LHCN-M2 (cell line): ENCODE results near the gene TSHZ2. TPM values are rescaled to one million over a fixed set of nuclear protein-coding genes. Genes with fewer than 3 reads are reported as not detected.

Experiments used
- DNase-seq: peaks from one replicate; pipeline ENCODE4 v3.0.0-alpha.2; 2012; ENCODE audit warnings: low read depth
- total RNA-seq: library from RNA; depleted of rRNA; stranded (reverse); fragments of >200 nt; gene quantifications from 2 replicates; pipeline ENCODE4 v1.2.3, GENCODE V29; 2014

Gene TSHZ2
- total RNA-seq, 1 experiment from 2014 or later, result not detected

DNA sequence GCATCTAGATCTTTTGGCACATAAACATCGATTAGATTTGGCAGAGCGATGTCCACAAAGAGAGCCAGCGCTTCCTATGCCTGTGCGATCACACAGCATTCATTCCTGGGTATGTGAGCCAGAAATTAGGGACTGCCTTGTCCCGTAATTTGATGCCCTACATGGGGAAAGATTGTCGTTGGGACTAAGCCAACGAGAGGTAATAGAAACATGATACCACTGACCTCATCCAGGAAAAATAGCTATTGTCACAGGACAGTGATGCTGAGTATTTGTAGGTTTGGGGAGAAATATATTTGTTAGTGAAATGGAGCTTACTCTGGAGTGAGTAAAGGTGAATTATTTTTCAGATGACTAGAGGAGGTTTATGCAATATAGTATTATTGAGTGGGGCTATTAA lies 154.0 kb downstream of the TSHZ2 start:
- DNase-seq, result no peak

DNA sequence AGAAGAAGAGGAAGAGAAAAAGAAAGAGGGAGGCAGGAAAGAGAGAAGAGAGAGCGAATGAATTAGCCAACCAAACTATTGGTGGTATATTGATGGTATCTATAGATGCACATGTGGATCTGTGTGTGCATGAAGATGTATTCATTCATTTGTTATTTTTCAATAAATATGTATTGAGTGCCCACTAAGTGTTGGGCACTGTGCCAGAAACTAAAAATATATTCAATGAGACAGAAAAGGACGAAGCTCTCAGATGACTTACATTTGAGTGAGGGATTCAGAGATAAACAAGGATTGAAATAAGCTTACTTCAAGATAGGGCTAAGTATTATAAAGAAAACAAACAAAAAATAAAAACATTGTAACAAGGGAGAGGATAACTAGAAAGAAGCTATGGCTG lies 154.9 kb downstream of the TSHZ2 start:
- no peak for DNase-seq

GRCh38 chr20:53128004-53128403 lies 155.8 kb downstream of the TSHZ2 start:
- DNase-seq, result no peak

GRCh38 chr20:53129563-53129962 lies 157.4 kb downstream of the TSHZ2 start:
- DNase-seq, result no peak

DNA sequence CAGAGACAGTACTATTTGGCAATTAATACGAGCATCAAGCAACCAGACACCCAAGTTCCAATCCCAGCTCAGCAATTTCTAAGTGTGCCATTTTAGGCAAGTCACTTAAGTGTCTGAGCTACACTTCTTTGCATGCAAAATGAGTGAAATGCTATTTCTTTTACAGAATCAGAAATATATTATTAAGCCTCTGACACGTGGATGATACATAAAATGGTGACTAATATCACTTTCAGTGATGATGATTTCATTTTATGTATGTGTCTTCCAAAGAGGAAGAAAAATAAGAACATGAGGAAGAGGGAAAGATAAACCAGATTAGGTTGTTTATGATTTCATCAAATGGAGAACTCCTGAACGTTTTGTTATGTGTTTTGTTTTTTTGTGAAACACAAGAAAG lies 158.6 kb downstream of the TSHZ2 start:
- DNase-seq, result no peak

DNA sequence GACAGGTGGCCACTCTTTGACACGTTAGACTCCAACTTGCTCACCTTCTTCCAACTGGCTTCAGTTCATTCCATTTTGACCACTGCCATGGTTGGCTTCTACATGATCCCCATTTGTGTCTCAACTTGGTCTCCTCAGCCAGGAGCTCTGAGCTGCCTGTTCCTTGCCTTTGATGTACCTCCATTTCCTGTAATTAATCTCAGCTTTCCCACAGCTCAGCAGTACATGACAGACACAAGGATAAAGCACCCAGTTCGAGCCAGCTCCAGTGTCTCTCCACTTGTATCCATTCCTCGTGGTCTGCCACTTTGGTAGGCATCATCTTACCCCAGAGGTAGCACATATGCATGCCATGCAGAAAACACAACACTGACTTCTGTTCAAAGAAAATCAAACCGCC lies 161.0 kb downstream of the TSHZ2 start:
- no peak for DNase-seq

GRCh38 chr20:53133628-53134027 lies 161.5 kb downstream of the TSHZ2 start:
- no peak for DNase-seq

GRCh38 chr20:53136473-53136872 lies 164.3 kb downstream of the TSHZ2 start:
- no peak for DNase-seq

- DNase-seq, result no peak
These were observed 166.5 kb downstream of the TSHZ2 start for GRCh38 chr20:53138454-53139262.

GRCh38 chr20:53141201-53142050 lies 169.3 kb downstream of the TSHZ2 start:
- no peak for DNase-seq

DNA sequence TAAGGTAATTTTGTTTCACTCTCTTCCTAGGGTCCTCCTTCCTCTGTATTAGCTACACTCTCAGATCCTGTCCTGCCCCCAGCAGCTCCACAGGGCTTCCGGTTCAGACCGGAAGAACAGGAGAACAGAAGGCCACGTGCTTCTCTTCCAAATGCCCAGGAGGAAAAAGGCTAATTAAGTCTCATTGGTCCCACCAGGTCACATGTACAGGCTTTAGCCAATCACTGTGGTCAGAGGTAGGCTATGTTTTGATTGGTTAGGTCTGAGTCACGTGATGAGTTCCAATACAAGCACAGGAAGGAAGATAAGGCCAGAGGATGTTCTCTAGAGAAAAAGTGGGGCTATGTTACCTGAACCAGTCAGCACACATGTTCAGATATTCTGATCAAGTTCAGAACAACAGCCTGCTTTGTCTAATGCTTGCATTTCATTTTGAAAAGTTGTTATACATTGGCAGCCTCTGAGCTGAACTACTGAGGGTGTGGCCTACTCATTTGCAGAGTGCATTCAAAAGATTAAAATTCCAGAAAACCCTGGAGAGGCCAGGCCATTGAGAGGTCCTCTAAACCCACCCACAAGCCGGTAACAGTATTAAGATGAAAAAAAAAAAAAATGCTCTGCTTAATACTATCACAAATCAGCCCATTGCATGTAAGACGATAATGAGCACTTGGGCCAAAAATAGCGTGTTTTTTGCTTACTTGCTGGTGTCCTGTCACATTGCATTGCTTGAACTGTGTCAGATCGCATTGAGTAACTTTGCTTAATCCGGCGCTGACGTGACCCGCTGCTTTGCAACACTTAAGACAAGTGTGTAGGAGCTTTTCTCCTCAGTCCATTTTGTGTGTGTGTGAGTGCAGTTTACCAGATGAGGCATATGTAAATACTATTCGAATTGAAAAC lies 170.3 kb downstream of the TSHZ2 start:
- no peak for DNase-seq

DNA sequence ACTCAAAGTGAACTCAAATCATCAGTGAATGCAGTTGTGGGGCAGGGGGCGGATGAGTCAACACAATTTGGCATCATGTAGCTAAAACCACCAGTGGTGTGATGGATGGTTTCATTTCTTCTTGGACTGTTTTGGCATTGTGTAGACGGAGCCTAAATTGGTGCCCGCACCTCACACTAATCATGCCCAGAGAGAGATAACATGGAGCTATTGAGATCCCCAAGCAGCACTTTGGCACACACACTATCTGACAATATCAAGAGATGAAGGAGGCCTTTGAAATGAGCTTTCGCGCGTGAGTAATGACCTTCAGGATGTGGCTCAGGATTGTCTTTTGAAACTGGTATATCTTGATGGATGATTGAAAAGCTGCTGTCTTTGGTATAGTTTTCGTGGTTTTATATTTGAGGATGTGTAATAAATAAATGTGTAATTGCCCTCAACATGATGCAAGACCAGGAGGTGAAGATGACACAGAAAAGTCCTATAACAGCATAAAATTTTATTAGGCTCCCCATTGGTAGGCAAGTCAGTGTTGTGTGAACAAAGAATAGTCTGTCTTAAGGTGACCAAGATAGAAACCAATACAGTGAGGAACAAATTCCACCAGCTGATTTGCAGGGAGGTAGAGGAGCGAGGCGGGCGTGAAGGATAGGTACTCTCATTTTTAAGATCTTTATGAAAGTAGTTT lies 174.2 kb downstream of the TSHZ2 start:
- DNase-seq, result no peak

DNA sequence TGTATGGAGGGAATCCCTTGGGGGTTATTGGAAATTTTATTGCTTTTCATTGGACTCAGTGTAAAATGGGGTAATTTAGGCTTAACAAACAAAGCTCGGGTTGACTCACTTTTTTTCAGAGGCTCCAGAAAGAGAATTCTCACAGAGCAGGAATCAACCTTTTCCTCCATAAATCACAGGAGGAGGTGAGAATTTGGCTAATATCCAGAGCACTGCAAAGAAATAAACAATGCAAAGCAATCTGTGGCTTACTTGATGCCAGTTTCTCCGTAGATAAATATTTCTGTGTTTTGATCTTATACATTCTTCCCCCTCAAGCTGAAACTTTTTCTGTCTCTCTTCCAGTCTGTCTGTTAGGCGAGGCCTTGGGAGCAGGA lies 176.6 kb downstream of the TSHZ2 start:
- DNase-seq, result no peak

DNA sequence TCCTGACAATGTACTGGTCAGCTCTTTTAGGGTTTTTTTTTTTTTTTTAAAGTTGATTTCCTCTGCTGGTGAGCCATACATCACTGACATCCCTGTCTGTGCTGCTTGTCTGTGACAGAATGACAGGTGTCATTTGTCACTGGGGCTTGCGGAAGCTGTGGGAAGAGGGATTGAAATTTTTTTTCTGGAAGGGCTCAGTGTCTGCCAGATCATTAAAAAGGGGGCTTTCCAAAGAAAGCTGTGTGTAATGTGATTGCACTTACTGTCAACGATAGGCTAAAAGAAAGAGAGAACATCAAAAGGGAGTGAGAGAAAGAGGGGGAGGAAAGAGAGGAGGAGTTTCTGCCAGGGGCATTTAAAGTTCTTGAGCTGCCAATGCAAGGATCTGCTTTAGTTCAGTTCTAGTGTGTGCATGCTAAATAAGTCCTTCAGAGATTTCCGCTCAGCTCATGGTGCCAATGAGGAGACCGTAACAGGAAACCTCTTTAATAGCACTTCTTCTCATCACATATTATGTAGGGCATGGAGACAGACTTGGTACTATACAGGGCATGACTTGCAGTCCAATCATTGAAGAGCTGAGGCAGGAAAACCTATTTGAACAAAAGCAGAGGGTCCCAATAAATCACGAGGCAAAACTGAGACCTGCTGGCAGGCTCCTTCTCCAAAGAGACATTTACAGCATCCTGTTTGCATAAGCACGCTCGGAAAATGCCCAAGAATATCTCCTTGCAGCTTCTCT lies 177.2 kb downstream of the TSHZ2 start:
- DNase-seq, result no peak

DNA sequence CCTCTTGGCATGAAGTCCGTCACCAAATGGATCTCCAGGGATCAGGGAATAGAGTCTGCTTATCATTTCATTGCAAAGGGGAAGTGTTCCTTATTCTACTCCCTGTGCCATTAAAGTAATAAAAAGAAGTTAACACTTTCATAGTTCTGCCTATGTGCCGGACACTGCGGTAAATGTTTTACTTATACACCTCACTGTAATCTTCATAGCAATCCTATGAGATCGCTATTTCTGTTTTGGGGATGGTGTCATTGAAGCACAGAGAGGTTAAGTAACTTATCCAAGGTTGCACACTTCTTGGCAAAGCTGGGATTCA lies 177.7 kb downstream of the TSHZ2 start:
- no peak for DNase-seq

GRCh38 chr20:53150532-53150931 lies 178.4 kb downstream of the TSHZ2 start:
- no peak for DNase-seq

DNA sequence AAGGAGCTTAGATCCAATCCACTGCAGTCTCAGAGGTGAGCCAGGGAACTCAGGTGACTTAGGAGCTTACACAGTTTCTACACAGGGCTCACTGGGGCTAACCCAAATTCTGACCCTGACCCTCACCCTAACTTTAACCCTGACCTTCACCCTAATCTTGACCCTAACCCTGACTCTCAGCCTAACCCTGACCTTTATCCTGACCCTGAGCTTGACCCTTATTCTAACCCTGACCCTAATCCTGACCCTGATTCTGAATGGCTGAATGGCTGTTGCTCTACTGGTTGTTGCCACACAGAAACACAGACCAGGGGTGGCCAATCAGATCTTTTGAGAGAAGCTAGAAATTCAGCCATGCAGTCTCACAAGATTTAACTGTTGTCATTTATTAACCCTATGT lies 180.1 kb downstream of the TSHZ2 start:
- DNase-seq, result no peak

GRCh38 chr20:53154540-53154939 lies 182.4 kb downstream of the TSHZ2 start:
- DNase-seq, result no peak

- DNase-seq, result peak; percentile 25
These were observed 185.6 kb downstream of the TSHZ2 start for GRCh38 chr20:53157443-53158408.

DNA sequence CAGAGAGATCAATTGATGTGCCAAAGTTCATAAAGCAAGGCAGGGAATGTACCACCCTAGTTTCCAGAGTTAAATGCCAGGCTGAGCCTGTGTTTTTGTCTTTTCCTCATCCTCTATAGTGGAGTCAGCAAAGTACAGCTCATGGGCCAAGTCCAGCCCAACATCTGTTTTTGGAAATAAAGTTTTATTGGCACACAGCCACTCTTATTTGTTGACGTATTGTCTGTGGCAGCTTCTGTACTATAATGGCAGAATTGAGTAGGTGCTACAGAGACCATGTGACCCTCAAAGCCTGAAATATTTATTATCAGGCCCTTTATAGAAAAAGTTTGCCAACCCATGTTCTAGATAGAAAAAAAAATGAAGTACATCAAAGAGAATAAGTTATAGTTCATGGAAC lies 187.0 kb downstream of the TSHZ2 start:
- no peak for DNase-seq
